CD14-positive monocyte (primary cell): ENCODE results near the gene KRT32. TPM values are rescaled to one million over a fixed set of nuclear protein-coding genes. Genes with fewer than 3 reads are reported as not detected.
A peak's percentile ranks its signal among the peaks of the same experiment; 100 is the strongest.

Experiments
- DNase-seq, 3 donors: peaks; one replicate each; pipeline ENCODE4 v3.0.0-alpha.2; 2011 to 2022
- H2AFZ ChIP-seq: 2 replicates; pipeline ENCODE4 v1.6.0; 2012; ENCODE audit warnings: mild to moderate bottlenecking, low read depth, low read length, inconsistent platforms; ENCODE audit not compliant: insufficient read depth, poor library complexity, severe bottlenecking
- H3K27ac ChIP-seq, 2 donors: 1 replicate in 1 of 2; 2 replicates in 1 of 2; pipeline ENCODE4 v1.5.1; 2012 to 2013; ENCODE audit warnings: low read length in 2 of 2, control low read depth in 1 of 2, inconsistent platforms in 1 of 2, low read depth in 1 of 2, mild to moderate bottlenecking in 1 of 2
- H3K27me3 ChIP-seq, 2 donors: one replicate each; pipeline versions ENCODE4 v1.6.0 to v1.6.1; 2011 to 2013; ENCODE audit warnings: low read length in 2 of 2; ENCODE audit not compliant: control insufficient read depth in 2 of 2, insufficient read depth in 2 of 2
- H3K36me3 ChIP-seq, 2 donors: replicated peaks in 1 of 2; 1 replicate in 1 of 2; 2 replicates in 1 of 2; pipeline versions ENCODE4 v1.5.1 to v1.6.1; 2012 to 2013; ENCODE audit warnings: low read length in 2 of 2, control low read depth in 1 of 2, inconsistent platforms in 1 of 2, mild to moderate bottlenecking in 1 of 2; ENCODE audit not compliant: insufficient read depth in 2 of 2, control insufficient read depth in 1 of 2
- H3K4me1 ChIP-seq, 2 donors: 1 replicate in 1 of 2; 2 replicates in 1 of 2; pipeline versions ENCODE4 v1.5.1 to v1.6.1; 2012 to 2013; ENCODE audit warnings: low read length in 2 of 2, control low read depth in 1 of 2, inconsistent platforms in 1 of 2, mild to moderate bottlenecking in 1 of 2, moderate library complexity in 1 of 2; ENCODE audit not compliant: insufficient read depth in 2 of 2, control insufficient read depth in 1 of 2
- H3K4me2 ChIP-seq: replicated peaks from 2 replicates; pipeline ENCODE3; 2012; ENCODE audit warnings: low read length, moderate library complexity, mild to moderate bottlenecking; ENCODE audit not compliant: poor library complexity, severe bottlenecking; ENCODE audit errors: extremely low read depth
- H3K4me3 ChIP-seq, 3 experiments: fragments of 200-600 bp in 1 of 3; sonication (generic) in 1 of 3; replicated peaks in 1 of 3; 1 replicate in 2 of 3; 2 replicates in 1 of 3; pipeline ENCODE4 v1.5.1; 2011 to 2013; ENCODE audit warnings: low read length in 3 of 3, mild to moderate bottlenecking in 3 of 3, control low read depth in 2 of 3, low read depth in 2 of 3, inconsistent platforms in 1 of 3, moderate library complexity in 1 of 3
- H3K79me2 ChIP-seq: 2 replicates; pipeline ENCODE4 v1.6.0; 2012; ENCODE audit warnings: mild to moderate bottlenecking, control low read depth, inconsistent platforms, low read length, moderate library complexity; ENCODE audit not compliant: insufficient read depth
- H3K9ac ChIP-seq: 2 replicates; pipeline ENCODE4 v1.6.0; 2017; ENCODE audit warnings: low read length, mild to moderate bottlenecking; ENCODE audit not compliant: insufficient read depth, poor library complexity, severe bottlenecking
- H3K9me3 ChIP-seq, 2 donors: replicated peaks in 1 of 2; 1 replicate in 1 of 2; 2 replicates in 1 of 2; pipeline versions ENCODE4 v1.5.1 to v1.6.1; 2012 to 2013; ENCODE audit warnings: low read length in 2 of 2, control low read depth in 1 of 2; ENCODE audit not compliant: control insufficient read depth in 1 of 2, insufficient read depth in 1 of 2
- H4K20me1 ChIP-seq: 2 replicates; pipeline ENCODE4 v1.6.0; 2012; ENCODE audit warnings: mild to moderate bottlenecking, low read length, control low read depth, moderate library complexity; ENCODE audit not compliant: insufficient read depth
- H3K27ac Mint-ChIP-seq, 7 donors: one replicate each; pipeline ENCODE4 v1.8.0; 2020; ENCODE audit warnings: mild to moderate bottlenecking in 7 of 7, mixed read lengths in 7 of 7, moderate library complexity in 6 of 7, inconsistent platforms in 2 of 7
- H3K27me3 Mint-ChIP-seq, 3 donors: one replicate each; pipeline ENCODE4 v1.8.0; 2021 to 2022; ENCODE audit warnings: low read depth in 3 of 3, mild to moderate bottlenecking in 3 of 3, mixed read lengths in 3 of 3, moderate library complexity in 3 of 3, inconsistent platforms in 1 of 3
- H3K36me3 Mint-ChIP-seq, 2 donors: one replicate each; pipeline ENCODE4 v1.8.0; 2020; ENCODE audit warnings: mixed read lengths in 2 of 2, inconsistent platforms in 1 of 2, mild to moderate bottlenecking in 1 of 2
- H3K4me1 Mint-ChIP-seq: one replicate; pipeline ENCODE4 v1.8.0; 2020; ENCODE audit warnings: mild to moderate bottlenecking, mixed read lengths
- H3K4me3 Mint-ChIP-seq, 2 donors: one replicate each; pipeline ENCODE4 v1.8.0; 2020; ENCODE audit warnings: mild to moderate bottlenecking in 2 of 2, mixed read lengths in 2 of 2, moderate library complexity in 1 of 2
- H3K9me3 Mint-ChIP-seq, 7 donors: one replicate each; pipeline ENCODE4 v1.8.0; 2020 to 2022; ENCODE audit warnings: mixed read lengths in 7 of 7, mild to moderate bottlenecking in 6 of 7, moderate library complexity in 6 of 7, inconsistent platforms in 2 of 7
- WGBS: methylation state at CpG from one replicate; pipeline ENCODE4 v1.1.5; 2013; ENCODE audit warnings: missing lambda C conversion rate; ENCODE audit not compliant: insufficient coverage; 5-methylcytosine and 5-hydroxymethylcytosine counted together
- intact Hi-C, 2 donors: fragments of 100-400 bp; cut with micrococcal nuclease; formaldehyde crosslinking; loops; one replicate each; pipeline versions ENCODE4 v1.15.0 to v1.15.1; 2023
- polyA plus RNA-seq, 3 donors: library from polyadenylated mRNA; depleted of rRNA in 1 of 3; unstranded in 2 of 3; stranded (reverse) in 1 of 3; fragments of 300-500 nt in 2 of 3; fragments of >200 nt in 1 of 3; fragmentation: Illumina TruSeq in 2 of 3; gene quantifications; 1 replicate in 2 of 3; 2 replicates in 1 of 3; pipeline ENCODE4 v1.2.3, GENCODE V29; 2012 to 2021
- TF ChIP-seq, protein P1 (sequence below): fragments of 200-600 bp; IDR thresholded peaks from one replicate; pipeline ENCODE4 v1.8.0; 2022; ENCODE audit warnings: antibody characterized with exemption, mild to moderate bottlenecking

The KRT32 gene
- polyA plus RNA-seq, 3 donors = not detected

DNA sequence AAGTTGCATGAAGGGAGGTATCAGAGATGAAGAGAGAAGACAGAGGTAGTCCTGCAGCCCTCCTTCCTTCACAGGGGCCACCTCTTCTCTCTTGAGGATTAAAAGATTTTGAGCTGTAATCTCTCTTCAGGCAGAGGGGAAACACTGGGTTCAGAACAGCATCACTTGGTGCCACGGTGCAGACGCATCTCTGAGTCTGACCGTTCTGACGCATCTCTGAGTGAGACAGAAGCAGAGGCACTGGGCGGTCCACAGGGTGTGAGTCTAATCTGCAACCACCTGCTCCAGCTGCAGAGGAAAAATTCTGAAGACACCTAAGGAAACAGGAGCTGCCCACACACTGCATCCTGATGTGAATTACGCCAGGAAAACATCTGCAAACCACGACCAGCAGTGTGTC lies 37.5 kb downstream of the KRT32 start:
- intact Hi-C loops = no loop called here
- H3K9me3 ChIP-seq = no peaks in the 10 kb centered on the region
- H3K4me2 ChIP-seq = no peak overlapping the region
- H3K36me3 ChIP-seq = no peaks in the 10 kb centered on the region
- TF ChIP-seq, protein P1, sequence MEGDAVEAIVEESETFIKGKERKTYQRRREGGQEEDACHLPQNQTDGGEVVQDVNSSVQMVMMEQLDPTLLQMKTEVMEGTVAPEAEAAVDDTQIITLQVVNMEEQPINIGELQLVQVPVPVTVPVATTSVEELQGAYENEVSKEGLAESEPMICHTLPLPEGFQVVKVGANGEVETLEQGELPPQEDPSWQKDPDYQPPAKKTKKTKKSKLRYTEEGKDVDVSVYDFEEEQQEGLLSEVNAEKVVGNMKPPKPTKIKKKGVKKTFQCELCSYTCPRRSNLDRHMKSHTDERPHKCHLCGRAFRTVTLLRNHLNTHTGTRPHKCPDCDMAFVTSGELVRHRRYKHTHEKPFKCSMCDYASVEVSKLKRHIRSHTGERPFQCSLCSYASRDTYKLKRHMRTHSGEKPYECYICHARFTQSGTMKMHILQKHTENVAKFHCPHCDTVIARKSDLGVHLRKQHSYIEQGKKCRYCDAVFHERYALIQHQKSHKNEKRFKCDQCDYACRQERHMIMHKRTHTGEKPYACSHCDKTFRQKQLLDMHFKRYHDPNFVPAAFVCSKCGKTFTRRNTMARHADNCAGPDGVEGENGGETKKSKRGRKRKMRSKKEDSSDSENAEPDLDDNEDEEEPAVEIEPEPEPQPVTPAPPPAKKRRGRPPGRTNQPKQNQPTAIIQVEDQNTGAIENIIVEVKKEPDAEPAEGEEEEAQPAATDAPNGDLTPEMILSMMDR = no peak
- DNase-seq = no peak
- Mint-ChIP-seq H3K27ac (no peak overlapping the region), H3K36me3 (no peaks in the 10 kb centered on the region), H3K27me3 (peaks cover 4 to 12% (median 6%) of the 10 kb centered on the region in 3 donors), H3K4me1 (peaks cover 5% of the 10 kb centered on the region), H3K9me3 (no peaks in the 10 kb centered on the region), H3K4me3 (peak overlapping the region in 1 of 2 donors; percentile 26)
- H3K4me1 ChIP-seq = no peaks in the 10 kb centered on the region
- H2AFZ ChIP-seq = no peak overlapping the region
- WGBS = 82% methylated on average over 5 of the region's 7 CpGs
- no peak overlapping the region for H3K4me3 ChIP-seq
- no peak overlapping the region for H3K9ac ChIP-seq
- no peaks in the 10 kb centered on the region for H4K20me1 ChIP-seq
- H3K27me3 ChIP-seq = no peaks in the 10 kb centered on the region
- no peak overlapping the region for H3K27ac ChIP-seq
- H3K79me2 ChIP-seq = no peaks in the 10 kb centered on the region

GRCh38 chr17:41428591-41429291 lies 38.4 kb downstream of the KRT32 start:
- no peak for DNase-seq
- TF ChIP-seq, protein P1 = no peak
- Mint-ChIP-seq H3K4me3 (no peak overlapping the region), H3K9me3 (no peaks in the 10 kb centered on the region), H3K27me3 (peaks cover 6 to 14% (median 9%) of the 10 kb centered on the region in 3 donors), H3K4me1 (peaks cover 5% of the 10 kb centered on the region), H3K27ac (no peak overlapping the region), H3K36me3 (no peaks in the 10 kb centered on the region)
- Histone ChIP-seq H2AFZ (no peak overlapping the region), H3K9ac (no peak overlapping the region), H3K4me2 (no peak overlapping the region), H3K27me3 (no peaks in the 10 kb centered on the region), H3K27ac (no peak overlapping the region), H3K36me3 (no peaks in the 10 kb centered on the region), H3K4me3 (no peak overlapping the region), H3K79me2 (no peaks in the 10 kb centered on the region), H3K9me3 (no peaks in the 10 kb centered on the region), H3K4me1 (no peaks in the 10 kb centered on the region), H4K20me1 (no peaks in the 10 kb centered on the region)
- intact Hi-C loops = no loop called here
- WGBS = 87% methylated on average over 3 of the region's 4 CpGs
